Transverse colon (tissue), 4 donors: Measurements from ENCODE around the gene ZNF497.

Source experiments
- EP300 ChIP-seq: sonication (generic); formaldehyde crosslinking; IDR thresholded peaks from one replicate; pipeline ENCODE4 v1.6.1; 2017; ENCODE audit warnings: antibody characterized with exemption, low read depth
- POLR2A ChIP-seq: fragments of 450-650 bp; IDR thresholded peaks from one replicate; pipeline ENCODE4 v1.6.1; 2016; ENCODE audit warnings: antibody characterized with exemption, mild to moderate bottlenecking, moderate library complexity
- POLR2AphosphoS5 ChIP-seq, 3 donors: sonication (generic); formaldehyde crosslinking; IDR thresholded peaks; one replicate each; pipeline ENCODE4 v1.6.1; 2016; ENCODE audit warnings: antibody characterized with exemption in 3 of 3
- TF ChIP-seq, protein P1 (sequence below), 5 experiments: fragments of 200-600 bp in 3 of 5; fragments of 450-650 bp in 2 of 5; sonication (generic) in 3 of 5; IDR thresholded peaks; 1 replicate in 2 of 5; 2 replicates in 3 of 5; pipeline ENCODE4 v1.5.1; 2016 to 2017; ENCODE audit warnings: antibody characterized with exemption in 5 of 5, inconsistent platforms in 3 of 5, mild to moderate bottlenecking in 2 of 5, moderate library complexity in 1 of 5

DNA sequence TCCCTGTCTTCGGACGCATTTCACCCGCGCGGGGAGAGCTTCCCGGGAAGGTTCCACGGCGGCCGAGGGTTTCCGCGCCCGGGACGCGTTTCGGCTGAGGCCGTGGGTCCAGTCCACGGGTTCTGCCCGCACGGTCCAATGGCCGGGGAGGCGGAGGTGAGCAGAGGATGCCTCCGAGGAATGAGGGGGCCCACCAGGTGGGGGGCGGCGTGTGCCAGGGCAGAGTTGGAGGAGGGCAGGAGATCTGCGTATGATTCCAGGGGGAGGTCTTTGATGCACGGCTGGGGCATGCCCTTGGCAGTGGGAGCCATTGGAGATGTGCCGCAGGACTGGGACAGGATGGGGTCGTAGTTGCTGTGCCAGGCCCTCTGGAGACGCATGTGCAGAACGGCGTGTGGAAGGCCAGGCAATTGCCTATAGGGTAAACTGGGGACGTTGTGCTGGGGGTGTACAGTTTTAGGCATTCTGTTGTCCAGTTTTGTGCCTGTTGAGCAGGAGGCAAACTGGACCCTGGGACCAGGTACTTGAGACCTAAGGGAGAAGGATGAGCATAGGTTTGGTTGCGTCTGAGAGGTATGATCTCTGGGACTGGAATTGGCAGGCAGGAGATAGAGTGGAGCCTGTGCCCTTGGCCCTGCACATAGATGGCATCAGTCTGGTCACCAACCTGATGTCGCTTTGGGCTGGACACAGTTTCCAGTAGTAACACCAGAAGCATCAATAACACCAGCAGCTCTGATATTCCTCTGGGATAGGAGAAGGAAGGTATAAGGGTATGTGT is 46.6 kb upstream of the ZNF497 start:
- TF ChIP-seq, protein P1, sequence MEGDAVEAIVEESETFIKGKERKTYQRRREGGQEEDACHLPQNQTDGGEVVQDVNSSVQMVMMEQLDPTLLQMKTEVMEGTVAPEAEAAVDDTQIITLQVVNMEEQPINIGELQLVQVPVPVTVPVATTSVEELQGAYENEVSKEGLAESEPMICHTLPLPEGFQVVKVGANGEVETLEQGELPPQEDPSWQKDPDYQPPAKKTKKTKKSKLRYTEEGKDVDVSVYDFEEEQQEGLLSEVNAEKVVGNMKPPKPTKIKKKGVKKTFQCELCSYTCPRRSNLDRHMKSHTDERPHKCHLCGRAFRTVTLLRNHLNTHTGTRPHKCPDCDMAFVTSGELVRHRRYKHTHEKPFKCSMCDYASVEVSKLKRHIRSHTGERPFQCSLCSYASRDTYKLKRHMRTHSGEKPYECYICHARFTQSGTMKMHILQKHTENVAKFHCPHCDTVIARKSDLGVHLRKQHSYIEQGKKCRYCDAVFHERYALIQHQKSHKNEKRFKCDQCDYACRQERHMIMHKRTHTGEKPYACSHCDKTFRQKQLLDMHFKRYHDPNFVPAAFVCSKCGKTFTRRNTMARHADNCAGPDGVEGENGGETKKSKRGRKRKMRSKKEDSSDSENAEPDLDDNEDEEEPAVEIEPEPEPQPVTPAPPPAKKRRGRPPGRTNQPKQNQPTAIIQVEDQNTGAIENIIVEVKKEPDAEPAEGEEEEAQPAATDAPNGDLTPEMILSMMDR (IDR thresholded peaks at IDR 0.05): no peak
- TF ChIP-seq POLR2AphosphoS5 (IDR thresholded peaks at IDR 0.05): no peak
- no peak for TF ChIP-seq POLR2A
- TF ChIP-seq EP300: no peak
